MM.1S (cell line): ENCODE data around the gene NUAK2.

Experiments
- DNase-seq: peaks from one replicate; pipeline ENCODE4 v3.0.0-alpha.2; 2015
- H2AFZ ChIP-seq: fragments of 300-600 bp; sonication (generic); 2 replicates; pipeline ENCODE4 v1.6.0; 2016; ENCODE audit warnings: antibody characterized with exemption, low read length
- H3F3A ChIP-seq: fragments of 300-600 bp; sonication (generic); 2 replicates; pipeline ENCODE4 v1.6.1; 2016; ENCODE audit warnings: mild to moderate bottlenecking, antibody characterized with exemption, low read length, moderate library complexity, mixed read lengths; ENCODE audit not compliant: insufficient read depth
- H3K27ac ChIP-seq: fragments of 300-600 bp; sonication (generic); 2 replicates; pipeline ENCODE4 v1.5.1; 2016; ENCODE audit warnings: mild to moderate bottlenecking, low read length
- H3K27me3 ChIP-seq: fragments of 300-600 bp; sonication (generic); replicated peaks from 2 replicates; pipeline ENCODE4 v1.6.0; 2016; ENCODE audit warnings: low read length; ENCODE audit not compliant: insufficient read depth
- H3K36me3 ChIP-seq: fragments of 300-600 bp; sonication (generic); replicated peaks from 2 replicates; pipeline ENCODE4 v1.6.1; 2016; ENCODE audit warnings: mild to moderate bottlenecking, low read length, mixed read lengths; ENCODE audit not compliant: insufficient read depth
- H3K4me1 ChIP-seq: fragments of 300-600 bp; sonication (generic); 2 replicates; pipeline ENCODE4 v1.6.1; 2016; ENCODE audit warnings: low read length, mixed read lengths
- H3K4me2 ChIP-seq: fragments of 300-600 bp; sonication (generic); 2 replicates; pipeline ENCODE4 v1.6.0; 2016; ENCODE audit warnings: low read depth, low read length
- H3K4me3 ChIP-seq: fragments of 300-600 bp; sonication (generic); 2 replicates; pipeline ENCODE4 v1.5.1; 2016; ENCODE audit warnings: low read length, mixed read lengths
- H3K79me2 ChIP-seq: fragments of 300-600 bp; sonication (generic); 2 replicates; pipeline ENCODE4 v1.6.1; 2016; ENCODE audit warnings: mixed run types, low read length, mixed read lengths
- H3K9ac ChIP-seq: fragments of 300-600 bp; sonication (generic); 2 replicates; pipeline ENCODE4 v1.6.1; 2016; ENCODE audit warnings: low read length, mixed read lengths
- H3K9me2 ChIP-seq: fragments of 300-600 bp; sonication (generic); replicated peaks from 2 replicates; pipeline ENCODE4 v1.6.1; 2016; ENCODE audit warnings: mild to moderate bottlenecking, low read length, mixed read lengths; ENCODE audit not compliant: insufficient read depth
- H3K9me3 ChIP-seq: fragments of 300-600 bp; sonication (generic); replicated peaks from 2 replicates; pipeline ENCODE4 v1.6.1; 2016; ENCODE audit warnings: mild to moderate bottlenecking, low read length, mixed read lengths; ENCODE audit not compliant: insufficient read depth
- H4K20me1 ChIP-seq: fragments of 300-600 bp; sonication (generic); 2 replicates; pipeline ENCODE4 v1.6.1; 2016; ENCODE audit warnings: mild to moderate bottlenecking, low read length, moderate library complexity, mixed read lengths; ENCODE audit not compliant: insufficient read depth
- CTCF ChIP-seq: fragments of 300-600 bp; sonication (generic); IDR thresholded peaks from 2 replicates; pipeline ENCODE4 v1.5.1; 2016; ENCODE audit warnings: antibody characterized with exemption, low read length, mixed read lengths
- EZH2 ChIP-seq: fragments of 300-600 bp; sonication (generic); optimal IDR thresholded peaks from 2 replicates; pipeline ENCODE3; 2017; ENCODE audit warnings: low read depth, mild to moderate bottlenecking, antibody characterized with exemption, low read length, mixed read lengths
- EZH2phosphoT487 ChIP-seq: fragments of 300-600 bp; sonication (generic); IDR thresholded peaks from 2 replicates; pipeline ENCODE4 v1.6.1; 2018; ENCODE audit warnings: antibody characterized with exemption, low read length

Gene NUAK2

GRCh38 chr1:205274041-205274691 lies 47.4 kb downstream of the NUAK2 start:
- H3F3A ChIP-seq: no peaks in the 10 kb centered on the region
- H3K4me2 ChIP-seq: no peak overlapping the region
- no peak overlapping the region for H2AFZ ChIP-seq
- H3K4me3 ChIP-seq: no peak overlapping the region
- H3K9me3 ChIP-seq: no peaks in the 10 kb centered on the region
- H3K9me2 ChIP-seq: no peaks in the 10 kb centered on the region
- DNase-seq: no peak
- no peak overlapping the region for H3K9ac ChIP-seq
- H4K20me1 ChIP-seq: no peaks in the 10 kb centered on the region
- peaks cover 37% of the 10 kb centered on the region for H3K4me1 ChIP-seq
- H3K27me3 ChIP-seq: no peaks in the 10 kb centered on the region
- no peaks in the 10 kb centered on the region for H3K36me3 ChIP-seq
- no peaks in the 10 kb centered on the region for H3K79me2 ChIP-seq
- TF ChIP-seq EZH2phosphoT487: no peak
- no peak for TF ChIP-seq EZH2
- TF ChIP-seq CTCF: no peak
- H3K27ac ChIP-seq: no peak overlapping the region

DNA sequence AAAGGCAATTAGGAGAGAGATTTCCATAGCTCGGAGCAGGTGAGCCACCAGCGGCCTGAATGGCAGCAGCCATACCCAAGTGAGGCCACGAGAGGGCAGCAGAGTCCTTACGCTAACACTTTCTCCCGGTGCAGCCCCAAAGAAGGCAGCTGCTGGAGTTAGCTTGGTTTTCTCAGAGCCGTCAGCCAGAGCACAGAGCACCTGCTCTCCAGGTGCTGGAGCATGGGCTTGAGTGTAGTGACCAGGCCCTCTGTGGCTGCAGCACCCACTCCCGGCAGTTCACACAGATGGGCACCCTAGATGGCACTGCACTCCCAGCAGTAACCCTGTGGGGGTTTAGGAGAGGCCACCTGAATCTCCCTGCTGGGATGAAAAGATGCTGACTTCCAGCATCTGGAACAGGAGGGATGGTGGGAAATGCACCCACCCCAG lies 48.0 kb downstream of the NUAK2 start:
- Histone ChIP-seq H3K36me3 (no peaks in the 10 kb centered on the region; the same call in 1 of the 2 replicates), H3K9me3 (no peaks in the 10 kb centered on the region), H2AFZ (no peak overlapping the region), H3K4me3 (no peak overlapping the region), H3K4me1 (peaks cover 36% of the 10 kb centered on the region), H3K9ac (no peak overlapping the region), H3F3A (no peaks in the 10 kb centered on the region), H3K27ac (no peak overlapping the region), H3K79me2 (no peaks in the 10 kb centered on the region), H3K4me2 (no peak overlapping the region), H3K27me3 (no peaks in the 10 kb centered on the region), H3K9me2 (no peaks in the 10 kb centered on the region), H4K20me1 (no peaks in the 10 kb centered on the region)
- DNase-seq: peak; percentile 92
- no peak for TF ChIP-seq EZH2
- TF ChIP-seq EZH2phosphoT487: no peak
- TF ChIP-seq CTCF: peak; percentile 100

DNA sequence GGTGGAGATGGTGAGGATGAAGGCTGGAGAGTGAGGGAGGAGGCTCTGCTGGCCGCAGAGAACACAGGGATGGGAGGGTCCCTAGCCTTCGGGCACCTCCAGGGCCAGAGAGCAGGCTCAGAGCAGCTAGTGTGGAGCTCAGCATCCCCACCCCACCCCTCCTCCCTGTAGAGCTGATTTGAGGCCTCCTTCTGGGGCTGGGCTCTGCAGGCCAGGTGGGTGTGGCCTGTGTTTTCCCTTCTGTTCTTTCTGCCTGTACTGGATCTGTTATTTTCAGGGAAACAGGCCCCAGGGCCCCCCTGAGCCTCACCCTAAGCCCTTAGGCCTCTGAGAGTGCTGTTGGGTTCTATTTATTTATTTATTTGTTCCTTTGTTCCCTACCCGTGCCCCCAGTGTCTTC lies 49.0 kb downstream of the NUAK2 start:
- no peaks in the 10 kb centered on the region; the same call in 1 of the 2 replicates for H3K79me2 ChIP-seq
- H4K20me1 ChIP-seq: no peaks in the 10 kb centered on the region
- H3K4me2 ChIP-seq: no peak overlapping the region
- peaks cover 36% of the 10 kb centered on the region for H3K4me1 ChIP-seq
- H3F3A ChIP-seq: no peaks in the 10 kb centered on the region
- H3K9me3 ChIP-seq: no peaks in the 10 kb centered on the region
- no peaks in the 10 kb centered on the region for H3K9me2 ChIP-seq
- no peak overlapping the region for H3K9ac ChIP-seq
- no peak for TF ChIP-seq EZH2
- TF ChIP-seq CTCF: no peak
- no peak for TF ChIP-seq EZH2phosphoT487
- no peaks in the 10 kb centered on the region for H3K27me3 ChIP-seq
- H2AFZ ChIP-seq: no peak overlapping the region
- no peak overlapping the region for H3K4me3 ChIP-seq
- H3K36me3 ChIP-seq: no peaks in the 10 kb centered on the region; the same call in 1 of the 2 replicates
- H3K27ac ChIP-seq: no peak overlapping the region
- DNase-seq: no peak
